HL-60 (cell line): ENCODE measurements around the gene TMEM178A.

Experiments
- GABPA ChIP-seq: IDR thresholded peaks from 2 replicates; pipeline ENCODE4 v1.6.1; 2012; ENCODE audit warnings: low read depth
- POLR2AphosphoS5 ChIP-seq: IDR thresholded peaks from 2 replicates; pipeline ENCODE4 v1.6.1; 2012; ENCODE audit warnings: low read depth
- SPI1 ChIP-seq: IDR thresholded peaks from 2 replicates; pipeline ENCODE4 v1.6.1; 2012; ENCODE audit warnings: low read depth, mild to moderate bottlenecking, borderline replicate concordance
- TF ChIP-seq, protein P1 (sequence below): IDR thresholded peaks from one replicate; pipeline ENCODE4 v1.5.1; 2011; ENCODE audit warnings: low read length, control low read depth, inconsistent platforms; ENCODE audit not compliant: insufficient read depth
- TF ChIP-seq, protein P2 (sequence below): IDR thresholded peaks from 2 replicates; pipeline ENCODE4 v1.6.1; 2012; ENCODE audit warnings: low read depth; ENCODE audit not compliant: insufficient replicate concordance

DNA sequence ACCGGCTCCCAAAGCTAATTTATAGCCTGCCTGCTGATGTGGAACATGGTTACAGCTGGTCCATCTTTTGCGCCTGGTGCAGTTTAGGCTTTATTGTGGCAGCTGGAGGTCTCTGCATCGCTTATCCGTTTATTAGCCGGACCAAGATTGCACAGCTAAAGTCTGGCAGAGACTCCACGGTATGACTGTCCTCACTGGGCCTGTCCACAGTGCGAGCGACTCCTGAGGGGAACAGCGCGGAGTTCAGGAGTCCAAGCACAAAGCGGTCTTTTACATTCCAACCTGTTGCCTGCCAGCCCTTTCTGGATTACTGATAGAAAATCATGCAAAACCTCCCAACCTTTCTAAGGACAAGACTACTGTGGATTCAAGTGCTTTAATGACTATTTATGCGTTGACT is 51.4 kb downstream of the TMEM178A start:
- TF ChIP-seq, protein P1, sequence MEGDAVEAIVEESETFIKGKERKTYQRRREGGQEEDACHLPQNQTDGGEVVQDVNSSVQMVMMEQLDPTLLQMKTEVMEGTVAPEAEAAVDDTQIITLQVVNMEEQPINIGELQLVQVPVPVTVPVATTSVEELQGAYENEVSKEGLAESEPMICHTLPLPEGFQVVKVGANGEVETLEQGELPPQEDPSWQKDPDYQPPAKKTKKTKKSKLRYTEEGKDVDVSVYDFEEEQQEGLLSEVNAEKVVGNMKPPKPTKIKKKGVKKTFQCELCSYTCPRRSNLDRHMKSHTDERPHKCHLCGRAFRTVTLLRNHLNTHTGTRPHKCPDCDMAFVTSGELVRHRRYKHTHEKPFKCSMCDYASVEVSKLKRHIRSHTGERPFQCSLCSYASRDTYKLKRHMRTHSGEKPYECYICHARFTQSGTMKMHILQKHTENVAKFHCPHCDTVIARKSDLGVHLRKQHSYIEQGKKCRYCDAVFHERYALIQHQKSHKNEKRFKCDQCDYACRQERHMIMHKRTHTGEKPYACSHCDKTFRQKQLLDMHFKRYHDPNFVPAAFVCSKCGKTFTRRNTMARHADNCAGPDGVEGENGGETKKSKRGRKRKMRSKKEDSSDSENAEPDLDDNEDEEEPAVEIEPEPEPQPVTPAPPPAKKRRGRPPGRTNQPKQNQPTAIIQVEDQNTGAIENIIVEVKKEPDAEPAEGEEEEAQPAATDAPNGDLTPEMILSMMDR: no peak
- TF ChIP-seq, protein P2, sequence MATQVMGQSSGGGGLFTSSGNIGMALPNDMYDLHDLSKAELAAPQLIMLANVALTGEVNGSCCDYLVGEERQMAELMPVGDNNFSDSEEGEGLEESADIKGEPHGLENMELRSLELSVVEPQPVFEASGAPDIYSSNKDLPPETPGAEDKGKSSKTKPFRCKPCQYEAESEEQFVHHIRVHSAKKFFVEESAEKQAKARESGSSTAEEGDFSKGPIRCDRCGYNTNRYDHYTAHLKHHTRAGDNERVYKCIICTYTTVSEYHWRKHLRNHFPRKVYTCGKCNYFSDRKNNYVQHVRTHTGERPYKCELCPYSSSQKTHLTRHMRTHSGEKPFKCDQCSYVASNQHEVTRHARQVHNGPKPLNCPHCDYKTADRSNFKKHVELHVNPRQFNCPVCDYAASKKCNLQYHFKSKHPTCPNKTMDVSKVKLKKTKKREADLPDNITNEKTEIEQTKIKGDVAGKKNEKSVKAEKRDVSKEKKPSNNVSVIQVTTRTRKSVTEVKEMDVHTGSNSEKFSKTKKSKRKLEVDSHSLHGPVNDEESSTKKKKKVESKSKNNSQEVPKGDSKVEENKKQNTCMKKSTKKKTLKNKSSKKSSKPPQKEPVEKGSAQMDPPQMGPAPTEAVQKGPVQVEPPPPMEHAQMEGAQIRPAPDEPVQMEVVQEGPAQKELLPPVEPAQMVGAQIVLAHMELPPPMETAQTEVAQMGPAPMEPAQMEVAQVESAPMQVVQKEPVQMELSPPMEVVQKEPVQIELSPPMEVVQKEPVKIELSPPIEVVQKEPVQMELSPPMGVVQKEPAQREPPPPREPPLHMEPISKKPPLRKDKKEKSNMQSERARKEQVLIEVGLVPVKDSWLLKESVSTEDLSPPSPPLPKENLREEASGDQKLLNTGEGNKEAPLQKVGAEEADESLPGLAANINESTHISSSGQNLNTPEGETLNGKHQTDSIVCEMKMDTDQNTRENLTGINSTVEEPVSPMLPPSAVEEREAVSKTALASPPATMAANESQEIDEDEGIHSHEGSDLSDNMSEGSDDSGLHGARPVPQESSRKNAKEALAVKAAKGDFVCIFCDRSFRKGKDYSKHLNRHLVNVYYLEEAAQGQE: no peak
- no peak for TF ChIP-seq POLR2AphosphoS5
- TF ChIP-seq SPI1: no peak
- TF ChIP-seq GABPA: no peak
